VCaP (cell line): ENCODE results near the gene PKHD1.

Experiments
- H3K27ac ChIP-seq: fragments of 450-650 bp; 2 replicates; pipeline ENCODE4 v1.5.1; 2017
- CTCF ChIP-seq: fragments of 450-650 bp; conservative IDR thresholded peaks from 2 replicates; pipeline ENCODE4 v1.5.1; 2017; ENCODE audit warnings: mild to moderate bottlenecking, moderate library complexity

The PKHD1 gene

GRCh38 chr6:51675020-51675921 is 412.1 kb downstream of the PKHD1 start:
- no peak overlapping the region for H3K27ac ChIP-seq

GRCh38 chr6:51663525-51663924 is 423.9 kb downstream of the PKHD1 start:
- TF ChIP-seq CTCF = no peak
- no peak overlapping the region for H3K27ac ChIP-seq

More at GRCh38 chr6:51675020-51675921, 412.1 kb downstream of the PKHD1 start:
- TF ChIP-seq CTCF = no peak

- H3K27ac ChIP-seq = no peak overlapping the region
- no peak for TF ChIP-seq CTCF
Measured at GRCh38 chr6:51660767-51661166, 426.6 kb downstream of the PKHD1 start.

- no peak for TF ChIP-seq CTCF
- no peak overlapping the region for H3K27ac ChIP-seq
Measured at GRCh38 chr6:51657491-51657890, 429.9 kb downstream of the PKHD1 start.

- no peak overlapping the region for H3K27ac ChIP-seq
- no peak for TF ChIP-seq CTCF
Measured at GRCh38 chr6:51655517-51655916, 431.9 kb downstream of the PKHD1 start.

GRCh38 chr6:51654647-51655046 is 432.8 kb downstream of the PKHD1 start:
- H3K27ac ChIP-seq = no peak overlapping the region

More at GRCh38 chr6:51654647-51655046, 432.8 kb downstream of the PKHD1 start:
- no peak for TF ChIP-seq CTCF
